Skin epidermis (tissue), 12 donors: ENCODE measurements around the gene FIS1.
A peak's percentile ranks its signal among the peaks of the same experiment; 100 is the strongest.

ENCODE experiments used
- H3K27ac ChIP-seq, 21 experiments: fragments of 200-600 bp; sonication (generic) in 11 of 21; one replicate each; pipeline ENCODE4 v1.5.0; 2020; ENCODE audit warnings: mild to moderate bottlenecking in 3 of 21, inconsistent platforms in 2 of 21, moderate library complexity in 2 of 21
- H3K4me3 ChIP-seq, 7 experiments: fragments of 200-600 bp; sonication (generic) in 2 of 7; one replicate each; pipeline ENCODE4 v1.5.0; 2020; ENCODE audit warnings: inconsistent platforms in 2 of 7, mild to moderate bottlenecking in 2 of 7, moderate library complexity in 1 of 7

Gene FIS1

DNA sequence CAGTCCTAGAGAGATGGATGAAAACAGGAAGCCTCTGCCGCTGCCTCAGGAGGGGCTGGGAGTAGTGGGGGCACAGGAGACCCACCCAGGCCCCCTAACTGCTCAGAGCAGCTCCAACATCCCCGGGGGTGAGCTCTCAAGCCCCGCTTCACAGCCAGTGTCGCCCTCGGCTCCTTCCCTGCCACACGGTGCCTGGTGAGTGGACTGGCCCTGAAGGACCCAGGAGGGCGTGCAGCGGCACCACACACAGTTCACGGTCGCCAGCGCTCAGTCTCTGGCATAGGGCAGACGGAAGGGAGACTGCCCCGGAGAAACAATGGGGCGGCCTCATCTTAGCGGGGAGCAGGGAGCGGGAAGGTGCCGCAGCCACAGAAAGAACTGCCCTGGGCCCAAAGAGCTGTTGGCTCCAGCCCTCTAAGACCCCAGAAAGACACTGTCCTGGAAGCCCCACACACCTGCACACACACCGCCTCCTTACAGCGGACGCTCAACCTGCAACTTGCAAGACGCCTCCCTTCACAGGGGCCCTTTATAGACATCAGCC lies 8.5 kb downstream of the FIS1 start:
- Histone ChIP-seq H3K27ac (peak overlapping the region in 1 of 21 experiments; percentile 81), H3K4me3 (no peak overlapping the region)

DNA sequence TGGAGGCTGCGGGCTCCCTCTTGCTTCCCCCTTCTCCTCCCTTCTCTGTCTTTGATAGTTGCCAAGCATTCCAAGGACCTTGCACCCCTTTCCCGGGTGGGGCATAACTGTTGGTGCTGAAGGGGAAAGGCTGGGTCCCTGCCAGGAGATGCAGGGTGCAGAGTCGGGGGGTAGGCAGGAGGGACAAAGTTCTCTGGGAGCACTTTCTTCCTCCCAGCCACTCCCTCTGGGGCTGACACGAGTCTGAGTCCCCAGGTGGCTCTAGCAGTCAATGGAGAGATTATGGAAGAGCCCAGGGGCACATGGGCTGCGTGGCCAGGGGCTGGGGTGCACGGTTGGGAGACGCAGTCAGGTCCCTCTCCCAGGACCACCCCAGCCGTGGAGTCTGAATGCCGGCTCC lies 9.4 kb downstream of the FIS1 start:
- Histone ChIP-seq H3K27ac (no peak overlapping the region), H3K4me3 (no peak overlapping the region)

DNA sequence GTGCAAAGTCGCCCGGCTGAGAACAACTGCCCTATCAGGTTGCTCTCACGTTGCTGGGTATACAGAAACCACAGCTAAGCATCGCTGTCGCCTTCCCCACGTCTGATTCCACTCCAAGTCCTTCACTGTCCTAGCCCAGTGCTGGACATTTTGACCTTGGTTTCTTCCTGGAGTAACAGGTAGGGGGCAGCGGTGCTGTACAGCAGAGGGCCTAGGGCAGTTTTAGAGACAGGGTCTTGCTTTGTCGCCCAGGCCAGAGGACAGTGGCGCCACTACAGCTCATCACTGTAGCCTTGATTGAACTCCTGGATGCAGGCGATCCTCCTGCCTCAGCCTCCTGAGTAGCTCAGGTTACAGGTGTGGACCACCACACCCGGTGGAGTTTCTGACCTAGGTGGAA lies 9.8 kb downstream of the FIS1 start:
- no peak overlapping the region for H3K27ac ChIP-seq
- no peak overlapping the region for H3K4me3 ChIP-seq

DNA sequence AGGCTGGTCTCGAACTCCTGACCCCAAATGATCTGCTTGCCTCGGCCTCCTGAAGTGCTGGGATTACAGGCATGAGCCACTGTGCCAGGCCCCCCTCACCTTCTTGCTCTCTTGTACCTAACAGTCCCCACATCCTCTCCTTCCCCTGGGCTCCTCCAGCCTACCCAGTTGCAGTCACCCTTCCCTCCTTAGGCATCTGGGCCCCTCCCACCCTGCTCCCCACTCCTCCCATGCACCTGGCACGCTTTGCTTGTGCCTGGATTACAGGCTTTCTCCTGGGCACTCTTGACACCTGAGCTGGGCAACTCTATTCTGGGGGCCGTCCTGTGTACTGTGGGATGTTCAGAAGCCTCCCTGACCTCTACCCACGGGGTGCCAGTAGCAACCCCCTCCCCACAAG lies 10.2 kb downstream of the FIS1 start:
- Histone ChIP-seq H3K27ac (no peak overlapping the region), H3K4me3 (no peak overlapping the region)

DNA sequence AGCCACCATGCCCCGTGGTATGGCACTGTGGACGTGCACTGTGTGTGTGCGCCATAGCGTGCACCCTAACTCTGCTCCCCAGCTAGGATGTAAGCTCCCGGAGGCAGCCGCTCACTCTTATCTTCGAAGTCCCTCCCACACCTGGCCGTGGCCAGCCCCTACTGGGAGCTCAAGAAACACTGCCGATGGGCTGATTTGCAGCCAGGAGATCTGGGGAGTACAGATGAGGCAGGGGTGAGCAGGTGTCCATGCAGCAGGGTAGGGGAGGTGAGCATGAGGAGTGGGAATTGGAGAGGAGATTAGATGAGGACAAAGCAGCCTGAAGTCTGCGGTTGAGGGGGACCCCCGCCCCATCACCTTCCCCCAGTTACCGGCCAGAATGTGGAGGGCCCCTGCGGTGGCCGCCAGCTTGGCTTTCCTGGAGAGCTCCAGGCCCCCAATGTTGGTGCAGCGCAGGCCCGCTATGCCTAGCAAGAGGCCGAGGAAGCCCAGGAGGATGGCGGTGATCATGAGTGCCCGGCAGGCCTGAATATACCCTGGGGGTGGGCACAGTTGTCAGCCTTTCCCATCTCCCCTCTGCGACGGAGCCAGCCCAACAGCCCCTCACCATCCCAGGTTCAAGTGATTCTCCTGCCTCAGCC lies 10.9 kb downstream of the FIS1 start:
- H3K4me3 ChIP-seq = no peak overlapping the region
- no peak overlapping the region for H3K27ac ChIP-seq

DNA sequence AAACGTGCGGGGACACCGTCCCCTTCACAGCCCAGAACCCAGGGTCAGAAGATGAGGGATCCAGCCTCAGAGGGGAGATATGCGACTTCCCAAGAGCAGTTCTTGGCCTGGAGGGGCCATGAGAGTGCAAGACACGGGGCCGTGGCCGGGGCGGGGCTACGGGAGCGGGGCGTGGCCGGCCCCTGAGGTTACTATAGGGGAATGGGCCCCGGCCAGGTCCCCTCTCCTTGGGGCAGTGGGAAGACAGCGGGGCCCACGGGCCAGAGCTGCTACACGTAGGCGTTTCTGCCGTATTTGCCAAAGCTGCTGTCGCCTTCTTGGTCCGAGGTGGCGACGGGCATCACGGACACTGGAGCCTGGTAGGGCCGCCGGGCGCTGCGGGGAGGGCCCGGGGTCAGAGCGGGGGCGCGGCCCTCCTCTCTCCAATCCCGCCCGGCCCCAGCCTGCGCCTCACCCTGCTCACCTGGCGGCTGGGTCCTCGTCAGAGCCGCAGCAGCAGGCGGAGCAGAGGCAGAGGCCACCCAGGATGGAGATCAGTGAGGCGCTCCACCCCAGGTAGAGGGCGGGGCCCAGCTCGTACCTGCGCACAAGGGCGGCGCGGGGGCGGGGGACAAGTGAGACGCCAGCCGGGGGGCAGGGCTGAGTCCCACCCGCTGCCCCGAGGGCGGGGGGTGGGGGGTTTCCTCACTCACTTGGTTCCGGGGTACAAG lies 12.6 kb downstream of the FIS1 start:
- Histone ChIP-seq H3K4me3 (peak overlapping the region; percentile 11 to 40 (median 29)), H3K27ac (peak overlapping the region in 15 of 21 experiments; percentile 36 to 77 (median 56))

DNA sequence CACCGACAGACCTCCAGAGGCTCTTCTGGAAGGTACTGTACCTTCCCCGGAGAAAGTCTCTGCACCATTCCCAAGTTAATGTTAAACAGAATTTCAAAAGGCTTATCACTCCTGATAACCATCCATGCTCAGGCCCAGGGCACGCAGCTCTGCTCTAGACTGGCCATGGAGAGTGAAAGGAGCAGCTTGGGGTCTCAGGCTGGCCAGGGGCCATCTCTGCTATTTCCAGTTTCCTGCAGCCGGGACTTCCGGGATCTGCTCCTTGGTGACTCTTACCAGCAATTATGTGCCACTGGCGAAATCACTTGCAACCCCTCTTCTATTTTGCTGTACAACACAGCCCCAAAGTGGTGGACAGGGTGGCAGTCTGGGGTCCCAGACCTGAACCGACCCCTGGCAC lies 13.2 kb downstream of the FIS1 start:
- H3K27ac ChIP-seq = peak overlapping the region in 6 of 21 experiments; percentile 42 to 77 (median 64)
- H3K4me3 ChIP-seq = peak overlapping the region in 1 of 7 experiments; percentile 38

DNA sequence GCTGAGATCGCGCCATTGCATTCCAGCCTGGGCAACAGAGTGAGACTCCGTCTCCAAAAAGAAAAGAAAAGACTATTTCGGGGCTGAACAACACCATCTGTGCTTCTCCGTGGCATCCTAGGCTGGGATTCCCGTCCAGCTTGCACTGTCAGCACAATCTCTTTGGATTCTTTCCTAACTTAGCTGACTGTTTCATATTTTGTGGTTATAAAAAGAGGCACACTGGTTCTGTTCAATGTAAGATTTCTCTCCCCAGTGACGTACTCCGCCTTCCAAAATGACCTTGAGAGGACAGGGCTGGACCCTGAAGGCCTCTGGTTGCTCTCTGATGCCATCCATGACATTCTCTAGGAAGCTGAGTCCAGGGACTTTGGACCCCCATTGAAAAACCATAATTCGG lies 18.2 kb downstream of the FIS1 start:
- H3K4me3 ChIP-seq = no peak overlapping the region
- peak overlapping the region in 14 of 21 experiments; percentile 12 to 68 (median 46) for H3K27ac ChIP-seq

DNA sequence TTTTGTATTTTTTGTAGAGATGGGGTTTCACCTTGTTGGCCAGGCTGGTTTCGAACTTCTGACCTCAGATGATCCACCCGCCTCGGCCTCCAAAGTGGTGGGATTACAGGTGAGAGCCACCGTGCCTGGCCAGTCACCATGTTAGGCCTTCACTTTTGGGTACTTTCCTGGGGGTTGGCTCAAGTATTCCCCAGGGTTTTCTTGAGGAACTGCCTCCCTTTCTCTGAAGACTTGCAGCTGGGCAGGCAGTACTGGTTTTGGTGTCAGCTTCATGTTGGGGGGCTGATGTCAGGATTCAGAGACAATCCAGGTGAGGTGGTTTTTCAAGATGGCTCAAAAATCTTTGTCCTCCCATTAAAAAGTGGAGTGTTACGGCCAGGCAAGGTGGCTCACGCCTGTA lies 19.2 kb downstream of the FIS1 start:
- Histone ChIP-seq H3K27ac (no peak overlapping the region), H3K4me3 (no peak overlapping the region)

DNA sequence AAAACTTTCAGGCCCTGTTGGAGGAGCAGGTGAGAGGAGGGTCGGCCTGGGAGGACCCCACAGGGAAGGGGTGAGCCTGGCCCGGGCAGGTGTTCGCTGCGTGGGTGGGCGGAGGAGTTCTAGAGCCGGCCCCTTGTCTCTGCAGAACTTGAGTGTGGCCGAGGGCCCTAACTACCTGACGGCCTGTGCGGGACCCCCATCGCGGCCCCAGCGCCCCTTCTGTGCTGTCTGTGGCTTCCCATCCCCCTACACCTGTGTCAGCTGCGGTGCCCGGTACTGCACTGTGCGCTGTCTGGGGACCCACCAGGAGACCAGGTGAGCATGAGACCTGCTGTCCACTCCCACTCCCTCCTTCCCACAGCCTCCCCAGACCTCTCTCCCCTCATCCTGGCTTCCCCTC lies 21.4 kb downstream of the FIS1 start:
- no peak overlapping the region for H3K4me3 ChIP-seq

DNA sequence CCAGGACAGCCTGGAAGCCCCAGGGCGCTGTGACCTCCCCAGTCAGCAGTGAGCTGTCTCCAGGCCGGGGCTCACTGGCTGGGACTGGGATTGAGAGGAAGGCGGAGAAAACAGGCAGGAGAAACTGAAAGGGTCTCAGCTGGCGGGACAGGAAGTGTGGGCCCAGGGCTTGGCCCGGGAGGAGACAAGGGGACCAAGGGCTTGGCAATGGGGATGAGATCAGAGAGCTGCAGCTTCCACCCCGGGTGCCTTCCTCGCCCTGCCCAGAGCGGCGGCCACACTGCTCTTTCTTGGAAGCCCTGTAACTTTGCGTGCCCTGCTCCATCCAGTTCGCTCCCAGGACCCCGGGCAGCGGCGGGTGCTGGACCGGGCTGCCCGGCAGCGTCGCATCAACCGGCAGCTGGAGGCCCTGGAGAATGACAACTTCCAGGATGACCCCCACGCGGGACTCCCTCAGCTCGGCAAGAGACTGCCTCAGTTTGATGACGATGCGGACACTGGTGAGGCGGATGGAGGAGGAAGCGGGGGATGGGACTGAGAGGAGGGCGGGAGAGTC lies 22.5 kb downstream of the FIS1 start:
- no peak overlapping the region for H3K27ac ChIP-seq
- no peak overlapping the region for H3K4me3 ChIP-seq

More for the DNA sequence above, 21.4 kb downstream of the FIS1 start:
- no peak overlapping the region for H3K27ac ChIP-seq

DNA sequence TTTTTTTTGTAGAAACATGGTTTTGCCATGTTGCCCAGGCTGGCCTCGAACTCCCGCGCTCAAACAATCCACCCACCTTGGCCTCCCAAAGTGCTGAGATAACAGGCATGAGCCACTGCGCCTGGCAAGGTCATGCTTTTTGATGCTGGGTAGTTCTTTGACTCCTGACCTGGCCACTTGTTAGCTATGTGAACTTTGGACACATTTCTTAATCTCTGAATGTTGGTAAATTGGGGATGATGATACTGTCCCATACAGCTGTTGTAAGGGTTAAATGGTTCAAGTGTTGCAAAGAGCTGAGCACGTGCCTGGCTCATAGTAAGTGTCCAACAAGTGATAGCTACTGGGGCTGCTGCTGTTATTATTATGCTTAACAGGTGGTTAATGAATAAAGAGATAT lies 24.6 kb downstream of the FIS1 start:
- Histone ChIP-seq H3K27ac (no peak overlapping the region), H3K4me3 (no peak overlapping the region)

DNA sequence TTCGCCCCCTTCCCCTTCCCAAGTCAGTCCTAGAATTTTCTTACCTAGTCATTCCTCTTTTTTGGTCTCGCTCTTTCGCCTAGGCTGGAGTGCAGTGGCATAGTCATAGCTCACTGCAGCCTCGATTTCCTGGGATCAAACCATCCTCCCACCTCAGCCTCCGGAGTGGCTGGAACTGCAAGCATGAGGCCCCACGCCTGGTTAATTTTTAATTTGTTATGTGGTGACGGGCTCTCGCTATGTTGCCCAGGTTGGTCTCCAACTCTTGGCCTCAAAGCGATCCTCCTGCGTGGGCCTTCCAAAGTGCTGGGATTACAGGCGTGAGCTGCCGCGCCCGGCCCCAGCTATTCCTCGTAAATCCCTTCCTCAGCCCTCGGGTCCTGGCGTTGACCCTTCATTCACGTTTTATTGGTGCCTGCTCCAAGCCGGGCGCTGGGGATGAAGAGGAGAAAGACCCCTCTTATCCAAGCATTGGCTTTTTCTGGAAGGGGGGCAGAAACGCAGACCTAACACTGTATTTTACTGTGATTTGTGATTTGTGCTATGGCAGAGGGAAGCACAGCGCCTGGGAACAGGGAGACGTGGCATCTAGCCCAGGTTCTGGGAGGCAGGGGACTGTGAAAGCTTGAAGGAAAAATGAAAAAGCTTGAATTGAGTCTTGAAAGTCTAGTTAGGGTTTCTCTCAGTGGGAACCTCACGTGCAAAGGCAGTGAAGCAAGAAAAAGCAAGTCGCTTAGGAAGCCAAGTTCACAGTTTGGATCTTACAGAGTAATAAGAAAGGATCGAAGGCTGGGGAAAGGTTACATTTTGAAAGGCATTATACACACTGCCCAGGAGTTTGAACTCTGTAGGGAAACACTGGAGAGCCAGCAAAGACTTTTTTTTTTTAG lies 26.4 kb downstream of the FIS1 start:
- H3K27ac ChIP-seq = peak overlapping the region in 20 of 21 experiments; percentile 52 to 95 (median 90)
- H3K4me3 ChIP-seq = peak overlapping the region; percentile 61 to 82 (median 72)

DNA sequence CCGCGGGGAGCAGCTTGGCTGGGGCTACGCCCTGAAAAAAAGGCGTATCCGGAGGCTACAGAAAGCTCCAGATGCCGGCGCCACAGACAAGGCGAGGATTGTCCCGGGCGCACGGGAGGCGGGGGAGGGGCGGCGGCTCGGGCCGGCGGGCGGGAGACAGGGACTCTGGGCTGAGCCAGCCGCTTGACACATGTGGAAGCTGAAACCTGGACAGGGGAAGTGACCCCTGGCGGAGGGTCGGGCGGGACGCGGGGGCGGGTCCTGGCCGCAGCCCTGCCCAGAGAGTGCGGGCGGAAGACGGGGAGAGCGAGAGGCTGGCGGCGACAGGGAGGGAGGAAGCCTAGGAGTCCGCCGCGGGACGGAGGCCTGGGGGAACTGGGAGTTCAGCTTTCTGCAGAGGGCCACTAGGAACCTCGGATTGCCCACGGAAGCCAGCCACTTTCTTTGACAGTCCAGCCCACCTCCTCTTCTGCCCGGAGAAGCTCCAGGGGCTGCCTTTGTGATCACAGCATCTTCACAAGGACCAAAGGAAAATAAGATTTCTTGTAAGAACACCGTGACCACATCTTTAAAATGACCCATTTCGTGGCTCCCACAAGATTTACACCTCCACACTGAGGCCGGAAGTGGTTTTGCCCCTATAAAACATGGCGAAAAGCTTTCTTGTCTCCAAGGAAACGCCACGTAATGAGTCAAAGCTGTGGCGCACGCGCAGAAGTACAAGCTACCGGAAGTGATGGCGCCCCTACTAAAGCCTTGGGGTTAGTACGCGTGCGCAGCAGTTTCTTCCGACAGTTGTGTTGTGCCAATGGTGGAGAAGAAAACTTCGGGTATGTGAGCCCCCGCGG lies 27.3 kb downstream of the FIS1 start, which contains the start of the genes PLOD3 and ZNHIT1:
PLOD3 (minus strand) TSS at position 194 of the 848 bp plus-strand sequence. CDS start 307 bp downstream, outside the sequence.
ZNHIT1 (plus strand) TSS at position 778 of the 848 bp plus-strand sequence; CDS start at position 809, 31 bp downstream.
- peak within 1 kb of the TSS; percentile 61 to 82 (median 72) for H3K4me3 ChIP-seq
- peak within 1 kb of the TSS; percentile 50 to 95 (median 90) for H3K27ac ChIP-seq

DNA sequence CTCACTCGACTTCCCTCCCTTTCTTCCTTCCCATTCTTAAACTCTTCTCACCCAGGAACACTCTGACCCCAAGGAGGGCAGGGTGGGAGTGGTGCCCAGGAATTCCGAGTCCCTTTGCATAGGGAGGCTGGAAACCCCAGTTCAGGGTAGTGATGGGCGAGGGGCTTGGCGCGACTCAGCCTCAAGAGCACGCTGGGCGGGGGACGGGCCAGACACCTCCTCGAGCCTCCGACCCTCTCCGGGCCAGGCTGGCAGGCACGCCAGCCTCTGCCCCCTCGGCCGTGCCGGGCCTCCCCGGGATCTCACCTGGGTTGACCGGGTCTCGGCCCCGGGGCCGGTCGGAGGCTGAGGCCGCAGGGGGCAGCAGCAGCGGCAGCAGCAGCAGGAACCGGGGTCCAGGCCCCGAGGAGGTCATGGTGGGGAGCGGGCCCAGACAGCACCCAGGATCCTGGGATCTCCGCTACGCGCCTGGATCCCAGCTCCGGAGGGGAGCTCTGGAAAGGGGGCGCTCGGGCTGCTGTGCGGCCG lies 28.0 kb downstream of the FIS1 start:
- Histone ChIP-seq H3K4me3 (peak overlapping the region; percentile 61 to 82 (median 72)), H3K27ac (peak overlapping the region; percentile 50 to 95 (median 90))

DNA sequence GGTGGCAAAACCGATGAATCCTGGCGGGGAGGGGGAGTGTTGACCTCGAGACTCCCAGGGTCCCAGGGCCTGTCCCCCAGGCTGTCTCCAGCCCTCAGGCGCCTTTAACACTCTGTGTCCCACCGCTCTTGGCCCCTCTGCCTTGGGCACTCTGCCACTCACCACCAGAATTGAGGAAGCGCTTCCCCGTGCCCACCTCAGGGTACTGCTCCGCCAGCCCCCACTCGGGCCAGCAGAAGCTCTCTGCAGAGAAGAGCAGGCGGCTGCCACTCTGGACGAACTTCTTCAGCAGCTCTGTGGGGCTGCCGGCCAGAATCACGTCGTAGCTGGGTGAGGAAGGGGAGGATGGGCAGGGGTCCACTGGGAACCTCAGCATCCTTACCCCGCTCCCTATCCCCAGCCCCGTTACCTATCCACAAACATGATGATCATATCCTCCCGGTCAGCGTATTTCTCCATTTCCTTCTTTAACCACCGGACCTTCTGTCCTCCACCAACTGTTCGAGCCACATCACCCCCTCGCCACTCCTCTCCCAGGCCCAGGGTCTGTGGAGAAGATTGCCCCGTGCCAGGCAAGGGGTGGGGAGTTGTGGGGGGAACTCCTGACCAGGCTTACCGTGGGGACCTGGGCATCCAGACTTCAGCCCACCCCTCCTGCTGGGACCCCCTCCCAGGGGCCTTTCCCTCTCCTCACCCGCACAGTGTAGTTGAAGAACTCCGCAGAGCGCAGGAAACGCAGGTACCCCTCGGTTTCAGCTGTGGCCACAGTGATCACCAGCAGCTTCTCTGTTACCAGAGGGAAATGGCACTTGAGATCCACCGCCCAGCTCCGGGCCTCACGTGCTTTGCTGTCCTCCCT lies 28.7 kb downstream of the FIS1 start:
- Histone ChIP-seq H3K27ac (peak overlapping the region in 19 of 21 experiments; percentile 81 to 95 (median 91)), H3K4me3 (peak overlapping the region; percentile 61 to 82 (median 72))

DNA sequence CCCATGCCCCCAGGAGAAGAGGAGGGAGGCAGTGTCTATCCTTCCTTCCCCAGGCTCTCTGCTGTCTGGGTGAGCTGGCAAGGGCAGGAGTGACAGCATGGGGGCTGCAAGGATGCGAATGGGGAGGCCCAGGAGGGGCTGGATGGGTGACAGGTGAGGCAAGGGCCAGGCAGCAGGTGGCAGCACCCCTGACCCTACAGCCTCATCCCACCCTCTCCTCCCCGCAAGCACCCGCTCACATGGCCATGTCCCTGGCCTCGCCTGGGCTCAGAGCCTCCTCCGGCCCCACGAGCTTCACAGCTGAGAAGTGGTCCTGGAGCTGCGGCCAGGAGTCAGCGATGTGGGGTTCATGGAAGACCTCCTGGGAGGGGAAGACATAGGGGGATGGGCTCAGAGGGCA lies 32.9 kb downstream of the FIS1 start:
- no peak overlapping the region for H3K4me3 ChIP-seq
- H3K27ac ChIP-seq = no peak overlapping the region
